NCI-H82 treated with DMSO at 0.1 percent for 48 hours (cell line): ENCODE data around the gene COL2A1.

Experiments used
- DNase-seq: peaks from one replicate; lab custom pipeline; 2025; ENCODE audit not compliant: unreplicated experiment; lab: John Stamatoyannopoulos, UW

COL2A1 gene

GRCh38 chr12:47991106-47992061 is 12.9 kb downstream of the COL2A1 start:
- peak; percentile 51 for DNase-seq

DNA sequence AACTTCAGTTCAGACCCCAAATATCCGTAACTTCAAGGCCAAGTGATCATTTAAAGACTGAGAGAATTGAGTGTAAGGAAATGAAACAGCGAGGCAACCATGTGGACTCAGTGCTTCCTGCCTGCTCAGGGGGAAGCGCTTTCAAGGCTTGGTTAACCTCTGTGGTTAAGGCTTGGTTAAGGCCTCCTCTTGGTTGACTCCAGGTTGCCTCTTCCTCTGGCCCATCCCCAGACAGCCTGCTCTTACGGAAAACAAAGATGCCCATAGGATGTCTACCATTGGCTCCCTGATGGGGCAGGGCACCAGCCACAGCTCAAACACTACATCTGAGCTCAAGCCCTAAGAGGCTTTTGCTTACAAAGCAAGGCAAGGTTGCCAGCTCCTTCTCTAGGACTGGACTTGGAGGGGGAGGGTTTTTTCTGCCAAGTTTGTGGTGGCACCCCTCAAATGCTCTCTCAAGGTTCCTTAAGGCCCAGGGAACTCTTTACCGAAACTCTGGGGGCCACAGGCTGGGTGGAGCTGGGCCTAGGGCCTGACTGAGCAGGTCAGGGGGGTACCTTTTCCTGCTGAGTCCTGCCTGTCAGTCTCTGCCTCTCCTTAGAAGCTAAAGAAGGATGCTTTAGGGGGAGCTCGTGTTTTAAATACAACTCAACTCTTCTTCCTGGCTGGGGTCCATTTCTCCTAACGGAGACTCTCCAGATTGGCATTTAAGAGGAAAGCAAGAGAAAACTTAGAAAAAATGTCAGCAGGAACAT is 13.7 kb downstream of the COL2A1 start:
- no peak for DNase-seq

DNA sequence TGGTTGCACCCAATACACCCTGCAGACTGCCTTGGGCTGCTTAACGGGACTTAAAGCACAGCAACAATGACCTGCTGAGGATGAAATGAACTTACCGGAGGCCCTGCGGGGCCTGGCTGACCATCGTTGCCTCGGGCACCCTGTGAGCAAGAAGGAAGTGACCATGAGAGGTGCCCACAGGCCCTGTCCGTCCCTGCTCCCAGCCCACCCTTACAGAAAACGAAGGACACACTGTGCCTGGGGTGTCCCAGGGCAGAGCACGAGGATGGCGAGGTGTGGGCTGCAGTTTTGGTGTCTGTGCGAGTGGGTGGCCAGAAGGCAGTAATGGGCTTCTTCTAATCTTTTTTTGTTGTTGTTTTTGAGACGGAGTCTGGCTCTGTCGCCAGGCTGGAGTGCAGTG is 14.6 kb downstream of the COL2A1 start:
- DNase-seq: no peak

DNA sequence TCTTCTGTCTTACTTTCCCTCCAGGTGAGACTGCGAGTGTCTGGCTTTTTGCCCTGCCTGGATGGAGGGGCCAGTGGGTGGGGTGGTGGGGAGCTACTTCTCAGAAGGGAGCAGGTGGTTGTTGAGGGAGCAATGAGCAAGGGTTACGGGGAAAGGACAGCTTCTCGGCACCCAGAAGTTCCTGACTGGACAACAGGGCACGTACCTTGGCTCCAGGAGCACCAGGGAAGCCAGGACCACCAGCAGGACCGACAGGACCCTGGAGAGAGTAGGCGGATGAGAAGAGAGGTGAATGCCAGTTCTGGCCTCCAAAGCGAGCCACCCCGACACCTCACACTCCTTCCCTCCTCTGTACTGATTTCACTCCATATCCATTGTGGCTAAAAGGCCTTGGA is 15.3 kb downstream of the COL2A1 start:
- DNase-seq: no peak

DNA sequence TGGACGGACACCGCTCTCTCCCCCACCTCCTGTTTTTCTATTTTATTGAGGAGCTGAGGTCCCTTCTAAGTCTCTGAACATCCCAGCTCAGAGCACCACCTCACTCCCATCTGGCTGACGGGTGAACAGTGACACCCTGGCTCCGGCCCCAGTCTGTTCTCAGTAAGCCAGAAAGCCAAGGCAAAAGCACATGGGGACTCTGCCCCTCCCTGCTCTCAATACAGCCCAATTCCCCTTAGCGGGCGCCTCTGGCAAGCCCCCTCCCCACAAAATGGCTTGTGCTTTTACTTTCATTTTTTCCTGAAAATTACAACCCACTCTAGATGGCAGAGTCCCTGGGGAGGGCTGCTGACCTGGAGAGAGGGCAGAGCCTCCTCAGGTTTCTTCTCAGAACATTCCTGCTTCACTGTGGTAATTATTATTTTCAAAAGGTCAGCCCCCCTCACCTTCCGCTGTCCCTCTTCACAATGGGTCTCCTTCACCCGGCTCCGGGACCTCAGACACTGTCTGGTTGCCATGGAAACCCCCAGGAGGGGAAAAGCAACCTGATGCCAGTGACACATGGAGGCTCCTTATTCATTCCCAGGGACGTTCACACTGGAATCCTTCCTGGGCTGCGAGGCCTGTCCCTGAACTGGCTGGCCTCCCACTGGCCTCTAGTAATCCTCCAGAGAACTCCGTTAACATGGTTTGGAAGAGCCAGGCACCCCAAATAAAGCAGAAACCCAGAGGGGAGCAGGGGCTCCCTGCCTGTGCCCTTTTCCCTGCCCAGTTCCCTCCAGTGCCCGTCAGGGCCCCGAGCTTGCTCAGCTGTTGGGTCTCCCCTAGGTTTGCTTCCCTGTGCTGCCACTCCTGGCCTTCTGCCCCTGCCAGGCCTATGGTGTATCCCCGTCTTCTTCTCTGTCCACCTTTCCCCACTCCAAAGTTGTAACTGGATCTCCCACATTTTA is 15.9 kb downstream of the COL2A1 start:
- DNase-seq: no peak

GRCh38 chr12:47987411-47988072 is 16.7 kb downstream of the COL2A1 start:
- DNase-seq: no peak

DNA sequence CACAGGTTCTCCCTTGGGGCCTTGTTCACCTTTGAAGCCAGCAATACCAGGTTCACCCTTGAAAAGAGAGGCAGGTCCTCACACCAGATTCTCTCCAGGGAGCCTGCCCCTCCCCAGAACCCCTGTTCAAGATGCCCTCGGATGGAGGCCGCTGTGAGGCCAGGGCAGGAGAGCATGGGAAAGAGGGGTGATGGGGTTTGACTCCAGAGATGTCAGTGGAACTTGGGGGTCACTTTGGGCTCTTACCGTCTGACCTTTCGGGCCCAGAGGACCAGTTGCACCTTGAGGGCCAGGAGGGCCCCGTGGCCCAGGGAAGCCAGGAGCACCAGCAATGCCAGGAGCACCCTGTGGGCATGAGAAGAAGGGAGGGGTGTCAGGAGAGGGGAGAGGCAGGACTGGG is 17.4 kb downstream of the COL2A1 start:
- no peak for DNase-seq

GRCh38 chr12:47986291-47986660 is 18.0 kb downstream of the COL2A1 start:
- DNase-seq: no peak

- no peak for DNase-seq
Measured at GRCh38 chr12:47985596-47986290, 18.5 kb downstream of the COL2A1 start.

DNA sequence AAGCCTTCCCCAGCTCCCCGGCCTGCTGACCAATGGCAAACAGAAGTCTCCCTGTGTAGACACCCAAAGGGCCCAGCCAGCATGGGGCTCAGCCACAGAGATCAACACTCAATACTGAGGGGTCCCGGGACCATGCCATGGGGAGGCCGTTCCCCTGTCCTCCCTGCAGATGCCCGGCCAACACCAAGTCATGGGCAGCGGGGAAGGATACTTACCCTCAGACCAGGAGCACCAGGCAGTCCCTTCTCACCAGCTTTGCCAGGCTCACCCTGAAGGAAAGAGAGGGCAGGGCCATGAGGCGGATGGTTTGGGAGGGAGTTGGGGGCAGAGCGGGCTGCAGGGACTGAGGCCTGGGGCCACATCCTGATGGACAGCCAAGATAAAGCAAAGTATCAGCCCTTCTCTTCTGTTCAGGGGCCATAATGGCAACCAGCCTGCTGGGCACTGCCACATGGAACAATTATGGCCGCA is 19.9 kb downstream of the COL2A1 start:
- DNase-seq: no peak

DNA sequence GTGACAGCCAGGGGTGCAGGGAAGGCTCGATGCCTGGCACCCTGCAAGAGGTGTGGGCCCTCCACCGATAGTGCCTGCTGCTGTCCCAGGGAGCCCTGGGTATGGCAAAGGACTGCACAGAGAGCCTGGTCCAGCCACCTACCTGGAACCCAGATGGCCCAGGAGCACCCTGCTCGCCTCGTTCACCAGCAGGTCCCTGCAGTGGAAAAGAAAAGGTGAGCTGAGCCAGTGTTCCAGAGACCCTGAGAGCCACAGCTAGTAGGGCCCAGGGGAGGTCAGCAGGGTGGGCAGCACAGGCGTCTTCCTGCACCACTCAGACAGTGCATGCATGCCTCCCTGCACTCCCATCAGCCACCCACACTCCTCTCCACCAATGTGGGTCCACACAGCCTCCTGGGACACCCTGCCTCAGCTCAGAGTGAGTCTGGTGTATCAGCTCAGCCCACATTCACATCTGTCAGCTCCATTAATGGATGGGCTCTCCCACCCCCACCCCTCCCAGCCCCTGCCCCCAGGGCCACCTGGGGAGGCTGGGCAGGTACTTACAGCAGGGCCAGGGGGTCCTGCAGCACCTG is 20.6 kb downstream of the COL2A1 start:
- DNase-seq: no peak

DNA sequence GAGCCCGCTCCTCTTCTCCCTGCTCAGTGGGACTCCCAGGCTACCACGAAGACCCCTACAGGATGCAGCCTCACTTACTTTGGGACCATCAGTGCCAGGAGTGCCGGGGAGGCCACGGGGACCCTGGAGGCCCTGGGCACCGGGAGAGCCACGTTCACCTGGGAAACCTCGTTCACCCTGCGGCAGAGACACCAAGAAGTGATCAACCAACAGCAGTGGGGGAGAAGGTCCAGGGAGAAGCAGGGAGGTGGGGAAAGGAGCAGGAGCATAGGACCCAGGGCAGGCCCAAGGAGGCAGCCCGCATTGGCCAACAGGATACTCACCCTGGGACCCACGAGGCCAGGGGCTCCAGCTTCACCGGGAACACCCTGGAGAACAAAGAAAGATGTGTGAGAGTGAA is 21.5 kb downstream of the COL2A1 start:
- no peak for DNase-seq

DNA sequence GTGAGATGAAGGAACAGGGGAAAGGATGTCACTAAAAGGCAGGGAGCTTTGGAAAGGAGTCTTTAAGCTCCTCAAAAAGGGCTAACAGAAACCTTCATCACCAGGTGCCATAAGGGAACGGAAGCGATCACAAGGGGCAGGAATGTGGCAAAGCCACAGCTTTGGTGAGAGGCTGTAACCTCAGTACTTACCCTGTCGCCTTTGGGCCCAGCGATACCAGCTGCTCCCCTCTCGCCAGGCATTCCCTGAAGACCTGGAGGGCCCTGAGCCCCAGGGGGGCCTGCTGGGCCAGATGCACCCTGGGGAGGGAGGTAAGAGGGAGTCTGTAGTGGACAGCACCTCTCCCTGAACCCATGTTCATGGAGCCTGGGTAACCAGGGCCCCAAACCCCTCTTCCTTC is 22.0 kb downstream of the COL2A1 start:
- DNase-seq: no peak

GRCh38 chr12:47981496-47982260 is 22.6 kb downstream of the COL2A1 start:
- no peak for DNase-seq

- DNase-seq: no peak
Measured at GRCh38 chr12:47980779-47981495, 23.3 kb downstream of the COL2A1 start.

- no peak for DNase-seq
Measured at GRCh38 chr12:47980197-47980596, 24.1 kb downstream of the COL2A1 start.

- DNase-seq: no peak
Measured at GRCh38 chr12:47979686-47980085, 24.6 kb downstream of the COL2A1 start.

GRCh38 chr12:47979166-47979565 is 25.1 kb downstream of the COL2A1 start:
- no peak for DNase-seq
